PC-3 (cell line): ENCODE results near the gene CORO2B.

Experiments used
- CTCF ChIP-seq: fragments of 300-600 bp; sonication (generic); conservative IDR thresholded peaks from 2 replicates; pipeline ENCODE4 v1.5.1; 2017; ENCODE audit warnings: antibody characterized with exemption, low read depth, mild to moderate bottlenecking, low read length
- EZH2 ChIP-seq: fragments of 300-600 bp; sonication (generic); IDR thresholded peaks from one replicate; pipeline ENCODE4 v1.6.1; 2017; ENCODE audit warnings: antibody characterized with exemption, mild to moderate bottlenecking, low read length; ENCODE audit not compliant: unreplicated experiment
- EZH2phosphoT487 ChIP-seq: fragments of 300-600 bp; sonication (generic); IDR thresholded peaks from 2 replicates; pipeline ENCODE4 v1.6.1; 2018; ENCODE audit warnings: mild to moderate bottlenecking, antibody characterized with exemption, low read length, borderline replicate concordance

GRCh38 chr15:68679961-68680371, 101.2 kb downstream of the CORO2B start:
- TF ChIP-seq CTCF (no peak), EZH2phosphoT487 (no peak), EZH2 (no peak)
